ENCODE results near the gene ZNF341.

Gene ZNF341

DNA sequence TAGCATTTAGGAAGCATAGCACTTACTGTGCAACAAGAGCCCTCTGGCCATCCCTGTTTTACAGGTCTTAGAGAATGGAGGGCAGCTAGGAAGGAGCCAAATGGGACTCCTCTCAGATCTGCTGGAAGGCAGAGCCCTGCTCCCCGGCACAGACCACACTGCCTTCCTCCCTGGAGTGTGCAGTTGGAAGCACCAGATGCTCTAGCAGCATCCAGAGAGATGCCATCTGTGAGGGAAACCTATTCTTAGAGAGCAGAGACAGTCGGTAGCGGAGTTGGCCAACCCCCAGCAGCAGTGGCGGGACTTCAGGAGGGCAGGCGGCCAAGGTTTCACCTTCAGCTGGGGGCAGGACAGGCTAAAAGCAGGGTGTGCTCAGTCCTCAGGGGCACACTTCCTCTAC, 28.9 kb upstream of the ZNF341 start:
- DNase-seq (ENCODE audit: low read depth in 3 of 3) = no peak

DNA sequence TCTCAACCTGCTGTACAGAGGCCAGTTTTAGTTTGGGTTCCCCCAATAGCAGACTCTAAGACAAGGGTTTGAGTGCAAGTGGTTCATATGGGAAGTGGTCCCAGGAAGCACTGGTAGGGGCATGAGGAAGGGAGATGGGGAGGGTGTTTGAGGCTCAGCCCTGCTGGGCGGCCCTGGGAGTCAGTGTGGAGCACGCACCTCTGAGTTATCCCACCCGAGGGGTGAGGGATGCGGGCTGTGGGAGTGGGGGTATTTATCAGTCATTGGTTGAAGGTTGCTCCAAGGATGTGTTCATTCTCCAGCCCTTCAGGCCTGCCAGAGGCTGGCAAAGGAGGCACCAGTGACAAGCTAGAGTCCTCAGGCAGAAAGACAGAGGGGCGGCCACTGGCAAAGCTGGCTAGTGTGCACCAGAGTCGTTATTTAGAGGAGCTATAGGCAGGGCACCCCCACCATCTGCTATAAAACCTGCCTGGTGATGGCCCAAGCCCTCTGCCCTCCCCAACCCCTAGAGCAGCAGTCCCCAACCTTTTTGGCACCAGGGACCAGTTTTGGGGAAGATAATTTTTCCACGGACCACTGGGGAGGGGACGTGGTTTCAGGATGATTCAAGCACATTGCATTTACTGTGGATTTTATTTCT, 28.2 kb upstream of the ZNF341 start:
- DNase-seq (ENCODE audit: low read depth in 3 of 3) = no peak

DNA sequence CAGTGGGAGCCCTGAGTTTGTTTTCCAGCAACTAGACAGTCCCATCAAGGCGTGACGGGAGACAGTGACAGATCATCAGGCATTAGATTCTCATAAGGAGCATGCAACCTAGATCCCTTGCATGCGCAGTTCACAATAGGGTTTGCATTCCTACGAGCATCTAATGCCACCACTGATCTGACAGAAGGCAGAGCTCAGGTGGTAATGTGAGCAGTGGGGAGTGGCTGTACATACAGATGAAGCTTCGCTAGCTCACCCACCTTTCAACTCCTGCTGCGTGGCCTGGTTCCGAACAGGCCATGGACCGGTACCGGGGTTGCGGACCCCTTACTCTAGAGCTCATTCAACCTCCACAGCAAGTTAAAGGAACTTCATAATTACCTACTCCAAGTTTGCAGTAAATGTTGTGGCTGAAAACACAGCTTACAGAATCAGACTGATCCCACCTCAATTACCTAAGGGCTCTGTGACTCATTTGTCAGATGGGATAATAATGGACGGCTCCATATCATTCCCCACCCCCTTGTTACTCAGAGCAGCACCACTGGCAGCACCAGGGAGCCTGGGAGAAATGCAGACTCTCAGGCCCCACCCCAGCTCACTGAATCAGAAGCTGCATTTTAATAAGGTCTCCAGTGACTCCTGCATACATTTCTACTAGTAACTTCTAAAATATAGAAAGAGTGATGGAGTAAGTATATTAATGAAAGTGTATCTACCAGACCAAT, 27.4 kb upstream of the ZNF341 start:
- DNase-seq (ENCODE audit: low read depth in 3 of 3) = no peak

DNA sequence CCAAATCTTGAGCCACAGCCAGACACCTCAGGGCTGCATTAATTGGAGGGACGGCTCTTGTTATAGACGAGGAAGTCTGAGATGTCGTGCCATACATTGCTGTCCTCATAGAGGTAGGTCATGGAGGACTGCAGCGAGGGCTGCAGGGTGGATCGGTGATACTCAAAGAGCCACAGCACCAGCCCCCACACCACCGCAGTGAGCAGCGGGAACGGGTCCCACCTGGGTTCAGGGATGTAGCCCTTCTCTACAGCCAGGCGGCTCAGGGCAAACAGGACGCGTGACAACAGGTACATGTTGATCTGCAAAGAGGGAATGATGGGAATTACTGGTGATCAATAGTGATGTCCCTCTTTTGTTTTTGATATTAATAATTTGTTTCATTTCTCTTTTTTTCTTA, 24.1 kb upstream of the ZNF341 start:
- DNase-seq (ENCODE audit: low read depth in 3 of 3) = no peak

- DNase-seq (ENCODE audit: low read depth in 3 of 3) = no peak
Observed at GRCh38 chr20:33709398-33709797, 22.4 kb upstream of the ZNF341 start.

GRCh38 chr20:33709905-33710541, 21.8 kb upstream of the ZNF341 start:
- no peak for DNase-seq (ENCODE audit: low read depth in 3 of 3)

- DNase-seq (ENCODE audit: low read depth in 3 of 3) = no peak
Observed at GRCh38 chr20:33710681-33711445, 20.9 kb upstream of the ZNF341 start.

DNA sequence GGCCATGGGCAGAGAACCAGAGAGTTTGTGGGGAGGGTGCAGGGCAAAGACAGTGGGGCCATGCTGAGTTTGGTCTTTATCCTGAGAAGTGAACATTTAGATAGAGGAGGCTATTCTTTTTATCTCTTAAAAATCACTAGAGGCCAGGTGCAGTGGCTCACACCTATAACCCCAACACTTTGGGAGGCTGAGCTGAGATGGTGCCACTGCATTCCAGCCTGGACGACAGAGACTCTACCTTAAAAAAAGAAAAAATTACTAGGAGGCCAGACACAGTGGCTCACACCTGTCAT, 20.4 kb upstream of the ZNF341 start:
- no peak for DNase-seq (ENCODE audit: low read depth in 3 of 3)

DNA sequence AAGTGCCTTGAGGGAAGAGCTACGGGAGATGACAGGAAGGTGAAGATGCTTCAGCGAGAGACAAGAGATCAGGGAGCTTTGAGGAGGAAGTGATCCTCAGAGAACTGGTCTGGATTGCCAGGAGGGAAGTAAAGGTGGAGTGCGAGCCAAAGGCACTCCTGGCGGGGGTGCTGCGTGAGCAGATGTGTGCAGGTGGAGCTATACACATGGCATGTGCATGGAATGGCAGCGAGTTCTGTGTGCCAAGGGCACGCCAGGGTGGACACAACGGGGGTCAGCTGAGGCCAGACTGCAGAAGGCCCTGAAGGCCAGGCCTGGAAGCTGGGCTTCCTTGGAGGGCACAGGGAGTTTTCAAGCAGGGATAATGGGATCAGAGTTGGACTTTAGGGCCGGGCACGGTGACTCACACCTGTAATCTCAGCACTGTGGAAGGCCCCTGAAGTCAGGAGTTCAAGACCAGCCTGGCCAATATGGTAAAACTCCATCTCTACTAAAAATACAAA, 17.9 kb upstream of the ZNF341 start:
- DNase-seq (ENCODE audit: low read depth in 3 of 3) = no peak

DNA sequence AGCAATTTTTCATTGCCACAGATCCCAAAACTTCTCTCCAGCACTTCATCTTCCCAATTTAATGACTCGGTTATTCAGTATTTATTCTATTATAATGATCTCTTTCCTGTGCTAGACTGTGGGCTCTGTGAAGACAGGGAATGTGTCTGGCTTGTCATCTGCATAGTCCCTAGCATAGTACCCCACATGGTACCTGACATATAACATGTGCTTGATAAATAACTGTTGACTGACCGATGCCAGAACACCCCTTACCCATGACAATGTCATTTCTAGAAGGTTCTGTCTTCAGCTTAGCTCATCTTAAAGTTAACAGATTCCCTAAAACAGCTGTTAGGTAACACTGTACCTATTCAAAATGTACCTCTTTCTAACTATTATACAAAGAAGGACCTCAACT, 15.3 kb upstream of the ZNF341 start:
- no peak for DNase-seq (ENCODE audit: low read depth in 3 of 3)

DNA sequence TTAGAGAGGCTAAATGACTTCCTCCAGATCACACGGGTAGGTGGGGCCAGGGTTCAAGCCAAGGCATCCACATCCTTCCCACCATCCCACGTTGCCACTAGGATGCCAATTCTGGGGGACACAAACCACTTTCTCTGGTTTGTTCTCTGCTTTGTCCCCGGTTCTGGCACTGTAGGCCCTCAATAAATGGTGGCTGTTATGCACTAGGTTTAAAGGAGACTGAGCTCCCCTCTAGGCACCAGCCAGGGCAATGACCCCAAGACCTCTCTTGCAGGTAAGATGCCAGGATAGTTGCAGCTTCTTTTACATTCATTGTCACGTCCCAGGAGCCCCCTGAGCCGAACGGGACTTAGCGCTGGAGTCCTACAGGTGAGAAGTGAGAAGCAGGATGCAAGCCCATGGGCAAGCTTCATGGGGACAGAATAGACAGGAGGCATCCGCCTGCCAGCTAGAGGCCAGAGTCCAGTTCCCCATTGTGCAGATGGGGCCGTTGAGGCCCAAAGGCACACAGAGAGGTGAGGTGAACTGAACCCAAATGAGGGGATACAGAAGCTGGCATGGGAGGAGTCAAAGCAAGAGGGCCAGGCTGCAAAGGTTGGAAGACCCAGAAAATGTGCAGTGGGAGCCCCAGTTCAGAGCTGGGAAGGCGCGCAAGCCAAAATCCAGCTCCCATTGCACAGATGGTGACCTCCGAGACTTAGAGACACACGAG, 12.4 kb upstream of the ZNF341 start:
- DNase-seq (ENCODE audit: low read depth in 3 of 3) = peak in 1 of 3 experiments; percentile 4

GRCh38 chr20:33719989-33720709, 11.6 kb upstream of the ZNF341 start, which contains the start of gene PXMP4:
Gene PXMP4, minus strand, starts transcription at chr20:33720310. Its CDS starts 103 bp downstream, at chr20:33720207.
- DNase-seq (ENCODE audit: low read depth in 3 of 3) = peak; percentile 71 to 84 (median 82)

DNA sequence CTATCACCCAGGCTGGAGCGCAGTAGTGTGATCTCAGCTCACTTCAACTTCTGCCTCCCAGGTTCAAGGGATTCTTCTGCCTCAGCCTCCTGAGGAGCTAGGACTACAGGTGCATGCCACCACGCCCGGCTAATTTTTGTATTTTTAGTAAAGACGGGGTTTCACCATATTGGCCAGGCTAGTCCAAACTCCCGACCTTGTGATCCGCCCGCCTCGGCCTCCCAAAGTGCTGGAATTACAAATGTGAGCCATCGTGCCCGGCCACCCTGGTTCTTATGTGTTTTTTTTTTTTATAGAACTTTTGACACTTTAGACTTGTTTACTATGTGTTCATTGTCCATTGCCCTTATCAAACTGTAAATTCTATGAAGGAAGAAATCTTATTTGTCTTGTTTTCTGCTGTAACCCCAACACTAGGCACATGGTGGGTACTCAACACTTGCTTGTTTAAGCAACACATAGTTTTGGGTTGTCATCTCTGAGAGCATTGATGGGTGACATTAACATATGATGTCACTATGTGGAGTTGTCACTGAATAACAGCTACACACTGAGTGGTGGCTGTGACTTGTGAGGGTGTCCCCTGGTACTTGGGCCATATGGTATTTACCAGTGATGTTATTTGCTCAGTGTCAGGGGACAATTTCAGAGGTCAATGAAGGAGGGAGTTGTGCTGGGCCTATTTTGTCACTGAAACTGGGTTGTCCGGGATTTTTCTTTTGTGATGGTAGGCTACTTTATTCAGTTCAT, 10.2 kb upstream of the ZNF341 start:
- no peak for DNase-seq (ENCODE audit: low read depth in 3 of 3)

GRCh38 chr20:33724439-33725094, 7.2 kb upstream of the ZNF341 start:
- DNase-seq (ENCODE audit: low read depth in 3 of 3) = no peak

- DNase-seq (ENCODE audit: low read depth in 3 of 3) = no peak
Observed at GRCh38 chr20:33725607-33726264, 6.1 kb upstream of the ZNF341 start.

DNA sequence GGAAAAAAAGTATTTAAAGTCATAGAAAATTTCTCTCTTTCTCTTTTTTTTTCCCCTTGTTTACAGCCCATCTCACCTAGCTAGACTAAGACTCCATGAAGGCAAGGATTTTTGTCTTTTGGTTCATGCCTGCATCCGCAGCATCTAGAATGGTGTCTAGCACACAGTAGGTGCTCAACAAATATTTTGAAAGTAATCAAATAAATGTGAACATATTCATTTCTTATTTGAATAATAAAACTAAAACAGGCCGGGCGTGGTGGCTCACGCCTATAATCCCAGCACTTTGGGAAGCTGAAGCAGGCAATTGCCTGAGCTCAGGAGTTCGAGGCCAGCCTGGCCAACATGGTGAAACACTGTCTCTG, 4.7 kb upstream of the ZNF341 start:
- no peak for DNase-seq (ENCODE audit: low read depth in 3 of 3)

DNA sequence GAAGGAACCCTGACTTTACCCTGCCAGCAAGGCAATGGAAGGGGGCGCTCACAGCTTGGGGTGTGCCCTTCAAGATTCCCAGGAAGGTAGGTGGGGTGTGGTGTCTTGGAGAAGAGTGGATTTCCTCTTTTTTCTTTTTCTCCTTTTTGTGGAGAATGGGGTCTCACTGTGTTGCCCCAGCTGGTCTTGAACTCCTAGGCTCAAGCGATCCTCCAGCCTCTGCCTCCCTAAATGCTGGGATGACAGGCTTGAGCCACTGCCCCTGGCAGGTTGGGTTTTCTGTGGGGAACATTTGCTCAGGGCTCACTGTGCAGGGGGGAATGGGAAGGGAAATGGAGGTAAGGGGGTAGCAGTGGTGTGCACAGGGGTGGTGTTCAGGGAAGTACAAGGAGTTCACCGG, 4.0 kb upstream of the ZNF341 start:
- DNase-seq (ENCODE audit: low read depth in 3 of 3) = no peak

DNA sequence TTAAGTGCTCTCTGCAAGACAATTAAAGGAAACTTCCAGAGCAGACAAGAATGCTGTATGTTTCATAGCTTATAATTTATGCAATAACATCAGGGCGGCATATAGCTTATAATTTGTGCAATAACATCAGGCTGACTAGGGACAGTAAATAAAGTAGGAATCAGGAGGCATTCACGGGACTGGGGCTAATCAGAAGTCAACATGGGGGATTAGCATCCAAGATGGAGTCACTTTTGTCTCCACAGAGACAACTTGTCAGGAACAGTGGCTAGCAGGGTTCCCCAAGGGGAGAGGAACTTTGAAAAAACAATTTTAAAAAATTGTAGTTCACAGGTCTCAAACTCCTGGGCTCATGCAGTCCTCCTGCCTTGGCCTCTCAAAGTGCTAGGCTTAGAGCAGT, 3.3 kb upstream of the ZNF341 start:
- no peak for DNase-seq (ENCODE audit: low read depth in 3 of 3)

DNA sequence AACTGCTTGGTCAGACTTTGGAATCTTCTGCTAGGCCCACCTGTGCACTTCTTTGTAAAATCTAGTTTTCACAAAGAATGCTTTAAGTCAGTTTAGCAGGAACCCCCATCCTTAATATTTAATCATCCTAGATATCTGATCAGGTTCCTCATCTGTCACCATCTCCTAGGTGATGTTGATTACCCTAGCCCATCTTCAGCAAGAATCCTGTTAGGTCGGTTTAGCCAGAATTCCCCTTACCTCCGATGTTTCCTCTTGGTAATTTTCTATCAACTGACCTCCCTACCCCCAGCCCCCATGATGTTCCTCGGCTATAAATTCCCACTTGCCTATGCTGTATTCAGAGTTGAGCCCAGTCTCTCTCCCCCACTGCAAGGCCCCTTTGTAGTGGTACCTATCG, 2.7 kb upstream of the ZNF341 start:
- no peak for DNase-seq (ENCODE audit: low read depth in 3 of 3)

All from stimulated activated CD4-positive, alpha-beta T cell treated with anti-CD3 and anti-CD28 coated beads, TNF-alpha, amount 100 ng/mL, for 24 hours (primary cell).